IMR-90 (cell line): ENCODE results near the gene ATPAF2.

ENCODE experiments used
- CEBPB ChIP-seq: IDR thresholded peaks from 2 replicates; pipeline ENCODE4 v1.6.1; 2012; ENCODE audit warnings: low read depth, low read length, improper control_type of control experiment
- MAFK ChIP-seq: IDR thresholded peaks from 2 replicates; pipeline ENCODE4 v1.6.1; 2012; ENCODE audit warnings: low read depth, low read length, improper control_type of control experiment
- MAZ ChIP-seq: IDR thresholded peaks from 2 replicates; pipeline ENCODE4 v1.6.1; 2012; ENCODE audit warnings: low read depth, mild to moderate bottlenecking, low read length, improper control_type of control experiment, moderate library complexity, borderline replicate concordance
- MXI1 ChIP-seq: IDR thresholded peaks from 2 replicates; pipeline ENCODE4 v1.6.1; 2012; ENCODE audit warnings: low read depth, mild to moderate bottlenecking, low read length, moderate library complexity, borderline replicate concordance
- POLR2A ChIP-seq: IDR thresholded peaks from 2 replicates; pipeline ENCODE4 v1.6.1; 2012; ENCODE audit warnings: mild to moderate bottlenecking, low read depth, low read length
- RAD21 ChIP-seq: IDR thresholded peaks from 2 replicates; pipeline ENCODE4 v1.6.1; 2012; ENCODE audit warnings: low read length, improper control_type of control experiment
- RCOR1 ChIP-seq: IDR thresholded peaks from 2 replicates; pipeline ENCODE4 v1.6.1; 2012; ENCODE audit warnings: mild to moderate bottlenecking, low read length, improper control_type of control experiment; ENCODE audit not compliant: insufficient replicate concordance
- RFX5 ChIP-seq: IDR thresholded peaks from 2 replicates; pipeline ENCODE4 v1.8.0; 2012; ENCODE audit warnings: low read depth, mild to moderate bottlenecking, low read length, moderate library complexity
- SMC3 ChIP-seq: fragments of 150-350 bp; IDR thresholded peaks from 2 replicates; pipeline ENCODE4 v1.6.1; 2016; ENCODE audit warnings: low read depth, mild to moderate bottlenecking, antibody characterized with exemption, low read length, moderate library complexity
- TF ChIP-seq, protein P1 (sequence below): conservative IDR thresholded peaks from 2 replicates; pipeline ENCODE4 v1.5.1; 2012; ENCODE audit warnings: mild to moderate bottlenecking, low read depth, low read length, improper control_type of control experiment
- TF ChIP-seq, protein P2 (sequence below): fragments of 150-350 bp; IDR thresholded peaks from 2 replicates; pipeline ENCODE4 v1.6.1; 2016; ENCODE audit warnings: low read depth, mild to moderate bottlenecking, low read length, moderate library complexity, borderline replicate concordance
- TF ChIP-seq, protein P3 (sequence below): fragments of 150-350 bp; IDR thresholded peaks from 2 replicates; pipeline ENCODE4 v1.6.1; 2017; ENCODE audit warnings: mild to moderate bottlenecking, antibody characterized with exemption, low read length, low read depth

DNA sequence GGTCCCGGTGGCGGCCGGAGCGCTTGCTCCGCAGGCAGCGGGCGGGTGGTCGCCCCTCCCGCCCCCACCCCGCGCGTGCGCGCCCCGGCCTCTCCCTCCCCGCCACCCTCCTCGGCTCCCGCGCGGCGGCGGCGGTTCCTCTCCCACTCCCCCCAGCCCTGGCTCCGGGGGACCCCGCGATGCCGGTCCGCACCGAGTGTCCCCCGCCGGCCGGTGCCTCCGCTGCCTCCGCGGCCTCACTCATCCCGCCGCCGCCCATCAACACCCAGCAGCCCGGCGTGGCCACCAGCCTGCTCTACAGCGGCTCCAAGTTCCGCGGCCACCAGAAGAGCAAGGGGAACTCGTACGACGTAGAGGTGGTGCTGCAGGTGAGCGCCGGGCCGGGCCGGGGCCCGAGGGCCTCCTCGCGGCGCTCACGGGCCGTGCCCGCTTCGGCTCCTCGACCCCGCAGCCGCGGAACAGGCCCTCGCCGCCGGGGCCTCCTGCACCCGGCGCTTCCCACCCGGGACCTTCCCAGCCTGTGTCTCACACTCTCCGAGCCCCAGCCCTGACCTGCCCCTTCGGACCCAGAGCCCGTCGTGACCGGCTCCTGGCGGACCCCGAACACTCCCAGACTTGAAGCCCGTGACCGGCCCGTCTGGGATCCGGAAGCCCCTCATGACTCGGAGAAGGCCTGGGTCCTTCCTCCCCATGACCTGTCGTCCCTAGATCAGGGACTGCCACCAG is 730 bp upstream of the ATPAF2 start:
- TF ChIP-seq, protein P1, sequence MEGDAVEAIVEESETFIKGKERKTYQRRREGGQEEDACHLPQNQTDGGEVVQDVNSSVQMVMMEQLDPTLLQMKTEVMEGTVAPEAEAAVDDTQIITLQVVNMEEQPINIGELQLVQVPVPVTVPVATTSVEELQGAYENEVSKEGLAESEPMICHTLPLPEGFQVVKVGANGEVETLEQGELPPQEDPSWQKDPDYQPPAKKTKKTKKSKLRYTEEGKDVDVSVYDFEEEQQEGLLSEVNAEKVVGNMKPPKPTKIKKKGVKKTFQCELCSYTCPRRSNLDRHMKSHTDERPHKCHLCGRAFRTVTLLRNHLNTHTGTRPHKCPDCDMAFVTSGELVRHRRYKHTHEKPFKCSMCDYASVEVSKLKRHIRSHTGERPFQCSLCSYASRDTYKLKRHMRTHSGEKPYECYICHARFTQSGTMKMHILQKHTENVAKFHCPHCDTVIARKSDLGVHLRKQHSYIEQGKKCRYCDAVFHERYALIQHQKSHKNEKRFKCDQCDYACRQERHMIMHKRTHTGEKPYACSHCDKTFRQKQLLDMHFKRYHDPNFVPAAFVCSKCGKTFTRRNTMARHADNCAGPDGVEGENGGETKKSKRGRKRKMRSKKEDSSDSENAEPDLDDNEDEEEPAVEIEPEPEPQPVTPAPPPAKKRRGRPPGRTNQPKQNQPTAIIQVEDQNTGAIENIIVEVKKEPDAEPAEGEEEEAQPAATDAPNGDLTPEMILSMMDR, result no peak
- TF ChIP-seq MAFK (no peak), MAZ (no peak), POLR2A (no peak), MXI1 (no peak), RFX5 (no peak), CEBPB (no peak), SMC3 (no peak), RAD21 (no peak), RCOR1 (no peak)
- TF ChIP-seq, protein P2, sequence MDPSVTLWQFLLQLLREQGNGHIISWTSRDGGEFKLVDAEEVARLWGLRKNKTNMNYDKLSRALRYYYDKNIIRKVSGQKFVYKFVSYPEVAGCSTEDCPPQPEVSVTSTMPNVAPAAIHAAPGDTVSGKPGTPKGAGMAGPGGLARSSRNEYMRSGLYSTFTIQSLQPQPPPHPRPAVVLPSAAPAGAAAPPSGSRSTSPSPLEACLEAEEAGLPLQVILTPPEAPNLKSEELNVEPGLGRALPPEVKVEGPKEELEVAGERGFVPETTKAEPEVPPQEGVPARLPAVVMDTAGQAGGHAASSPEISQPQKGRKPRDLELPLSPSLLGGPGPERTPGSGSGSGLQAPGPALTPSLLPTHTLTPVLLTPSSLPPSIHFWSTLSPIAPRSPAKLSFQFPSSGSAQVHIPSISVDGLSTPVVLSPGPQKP, result no peak
- TF ChIP-seq, protein P3, sequence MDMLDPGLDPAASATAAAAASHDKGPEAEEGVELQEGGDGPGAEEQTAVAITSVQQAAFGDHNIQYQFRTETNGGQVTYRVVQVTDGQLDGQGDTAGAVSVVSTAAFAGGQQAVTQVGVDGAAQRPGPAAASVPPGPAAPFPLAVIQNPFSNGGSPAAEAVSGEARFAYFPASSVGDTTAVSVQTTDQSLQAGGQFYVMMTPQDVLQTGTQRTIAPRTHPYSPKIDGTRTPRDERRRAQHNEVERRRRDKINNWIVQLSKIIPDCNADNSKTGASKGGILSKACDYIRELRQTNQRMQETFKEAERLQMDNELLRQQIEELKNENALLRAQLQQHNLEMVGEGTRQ, result no peak
